Suppressor macrophage treated with lipopolysaccharide for 1 hour (primary cell): ENCODE results near the gene IL17RE.
"Not testable (repeated sequence)": the region's sequence is repeated elsewhere in the genome, so short reads cannot be mapped to it uniquely, and the experiment has no call there.

ENCODE experiments used
- DNase-seq, 3 donors: peaks; one replicate each; pipeline ENCODE4 v3.0.0-alpha.2; 2020 to 2022

IL17RE gene

DNA sequence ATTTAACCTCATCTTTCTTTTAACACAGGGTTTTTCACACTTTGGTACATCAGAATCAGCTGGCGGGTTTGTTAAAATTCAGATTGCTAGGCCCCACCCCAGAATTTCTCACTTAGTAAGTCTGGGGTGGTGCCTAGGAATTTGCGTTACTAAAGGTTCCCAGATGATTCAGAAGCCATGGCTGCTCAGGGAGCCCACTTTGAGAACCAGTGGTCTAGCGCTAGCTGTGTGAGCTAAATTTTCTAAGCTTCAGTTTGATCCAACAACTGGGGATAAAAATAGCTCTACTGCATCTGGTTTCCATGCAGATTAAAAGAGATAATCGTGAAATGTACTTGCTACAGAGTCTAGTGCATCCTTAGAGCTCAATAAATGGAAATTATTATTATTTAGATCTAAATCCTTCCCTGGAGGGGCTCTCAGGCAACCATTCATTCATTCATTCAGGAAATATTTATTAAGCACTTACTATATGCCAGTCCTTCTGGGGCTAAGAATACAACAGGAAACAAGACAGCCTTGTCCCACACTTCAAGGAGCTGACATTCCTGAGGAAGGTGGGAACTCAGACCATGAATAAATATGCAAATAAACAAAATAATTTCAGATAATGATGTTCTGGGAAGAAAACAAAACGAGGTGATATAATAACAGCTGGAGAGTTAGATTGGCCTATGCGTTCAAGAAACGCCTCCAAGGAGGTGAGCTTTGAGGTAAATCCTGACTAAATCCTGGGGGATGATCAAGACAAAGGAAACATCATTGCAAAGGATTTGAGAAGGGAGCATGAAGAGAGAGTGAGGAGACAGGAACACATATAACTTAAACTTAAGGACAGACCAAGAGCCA is 18.7 kb upstream of the IL17RE start:
- no peak for DNase-seq

DNA sequence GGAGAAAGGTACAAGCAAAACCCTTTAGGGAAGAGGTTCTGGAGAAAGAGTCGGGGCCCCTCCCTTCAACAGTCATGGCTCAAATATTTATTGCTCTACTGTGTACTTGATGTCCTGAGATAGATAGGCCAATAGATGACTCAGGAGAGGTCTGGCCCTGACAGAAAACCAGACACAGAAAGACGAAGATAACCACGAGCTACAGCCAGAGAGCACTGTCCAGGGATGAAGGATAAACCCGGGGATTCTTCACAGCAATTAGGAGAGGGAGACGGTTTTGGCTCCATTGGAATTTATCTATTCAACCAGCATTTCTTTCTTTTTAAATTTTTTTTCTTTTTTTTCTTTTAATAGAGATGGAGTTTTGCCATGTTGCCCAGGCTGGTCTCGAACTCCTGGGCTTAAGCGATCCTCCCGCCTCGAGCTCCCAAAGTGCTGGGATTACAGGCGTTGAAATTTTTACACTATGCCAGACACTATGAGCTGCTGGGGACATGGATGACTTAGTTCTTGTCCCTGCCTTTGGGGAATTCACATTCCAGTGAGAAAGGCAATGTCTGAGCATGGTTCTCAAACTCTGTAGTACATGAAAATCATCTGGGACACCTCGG is 18.0 kb upstream of the IL17RE start:
- no peak for DNase-seq

DNA sequence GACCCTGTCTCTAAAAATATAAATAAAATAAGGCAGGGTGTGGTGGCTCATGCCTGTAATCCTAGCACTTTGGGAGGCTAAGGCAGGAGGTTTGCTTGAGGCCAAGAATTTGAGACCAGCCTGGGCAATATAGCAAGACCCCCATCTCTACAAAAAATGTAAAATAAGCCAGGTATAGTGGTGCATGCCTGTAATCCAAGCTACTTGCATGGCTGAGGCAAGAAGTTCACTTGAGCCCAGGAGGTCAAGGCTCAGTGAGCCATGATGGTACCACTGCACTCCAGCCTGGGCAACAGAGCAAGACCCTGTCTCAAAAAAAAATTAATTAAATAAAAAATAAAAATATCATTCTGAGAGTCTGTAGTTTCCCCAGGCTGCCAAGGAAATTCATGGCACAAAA is 16.3 kb upstream of the IL17RE start:
- no peak for DNase-seq

DNA sequence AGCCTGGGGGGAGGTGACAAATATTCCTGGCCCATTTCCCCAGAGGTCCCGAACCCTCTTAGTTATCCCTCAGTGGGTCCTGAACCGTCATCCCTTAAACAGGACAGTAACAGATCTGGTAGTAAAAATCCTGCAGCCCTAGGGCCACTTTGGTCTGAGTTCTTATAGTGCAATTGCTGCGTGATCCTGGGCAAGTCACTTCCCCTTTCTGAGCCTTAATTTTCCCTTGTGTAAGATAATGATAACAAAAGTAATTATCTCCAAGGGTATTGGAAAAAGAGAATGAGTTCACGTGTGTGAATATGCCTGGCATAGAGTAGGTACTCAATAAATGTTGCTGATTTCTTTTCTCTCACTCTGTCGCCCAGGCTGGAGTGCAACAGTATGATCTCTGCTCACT is 15.2 kb upstream of the IL17RE start:
- peak; percentile 11 to 25 (median 15) for DNase-seq

DNA sequence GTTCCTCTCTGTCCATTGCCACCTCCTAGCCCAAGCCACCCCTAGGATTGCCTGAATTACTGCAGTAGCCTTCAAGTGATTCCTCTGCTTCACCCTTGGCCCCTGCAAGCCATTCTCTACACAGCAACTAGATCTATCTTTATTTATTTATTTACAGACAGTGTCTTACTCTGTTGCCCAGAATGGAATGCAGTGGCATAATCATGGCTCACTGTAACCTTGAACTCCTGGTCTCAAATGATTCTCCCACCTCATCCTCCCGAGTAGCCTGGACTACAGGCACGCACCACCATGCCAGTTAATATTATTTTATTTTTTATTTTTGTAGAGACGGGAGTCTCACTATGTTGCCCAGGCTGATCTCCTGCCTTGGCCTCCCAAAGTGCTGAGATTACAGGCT is 14.1 kb upstream of the IL17RE start:
- DNase-seq = no peak

DNA sequence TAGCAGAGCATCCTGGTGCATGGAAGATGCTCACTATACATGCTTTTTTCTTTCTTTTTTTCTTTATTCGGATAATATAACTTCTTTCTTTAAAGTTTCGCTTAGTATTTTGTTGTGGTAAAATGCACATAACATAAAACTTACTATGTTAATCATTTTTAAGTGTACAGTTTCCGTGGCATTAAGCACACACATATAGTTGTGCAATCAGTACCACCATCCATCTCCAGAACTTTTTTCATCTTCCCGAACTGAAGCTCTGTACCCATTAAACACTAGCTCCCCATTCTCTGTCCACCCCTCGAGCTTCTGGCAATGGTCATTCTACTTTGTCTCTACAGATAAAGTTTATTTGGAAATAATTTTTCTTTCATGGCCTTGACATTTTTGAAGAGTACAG is 13.2 kb upstream of the IL17RE start:
- DNase-seq = no peak

DNA sequence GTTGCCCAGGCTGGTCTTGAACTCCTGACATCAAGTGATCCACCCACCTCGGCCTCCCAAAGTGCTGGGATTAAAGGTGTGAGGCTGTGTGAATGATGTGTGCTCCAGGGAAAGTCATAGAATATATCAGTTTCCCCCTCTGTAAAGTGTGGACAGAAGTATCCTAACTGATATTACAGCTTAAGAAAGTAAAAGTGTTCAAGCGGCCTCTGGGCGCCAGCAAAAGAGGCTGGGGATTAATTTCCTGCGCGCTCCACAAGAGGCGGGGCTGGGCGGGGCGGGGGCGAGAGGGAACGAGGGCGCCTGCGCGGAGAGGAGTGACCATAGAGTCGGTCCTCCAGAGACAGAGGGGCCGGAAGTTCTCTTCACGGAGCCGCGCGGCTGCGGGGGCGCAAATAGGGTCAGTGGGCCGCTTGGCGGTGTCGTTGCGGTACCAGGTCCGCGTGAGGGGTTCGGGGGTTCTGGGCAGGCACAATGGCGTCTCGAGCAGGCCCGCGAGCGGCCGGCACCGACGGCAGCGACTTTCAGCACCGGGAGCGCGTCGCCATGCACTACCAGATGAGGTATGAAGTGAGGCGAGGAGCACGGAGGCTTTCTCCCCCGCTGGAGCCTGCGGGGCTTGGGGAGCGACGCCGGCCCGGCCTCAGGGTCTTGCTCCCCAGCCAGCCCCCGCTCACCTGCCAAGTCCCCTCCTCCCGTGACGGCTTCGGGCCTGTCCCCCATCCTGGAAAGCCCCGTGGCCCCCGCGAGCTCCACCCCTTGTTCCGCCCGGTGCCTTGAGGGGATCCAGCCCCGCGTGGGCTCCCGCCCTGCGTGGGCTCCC is 12.2 kb upstream of the IL17RE start, which contains the start of gene JAGN1:
Gene JAGN1, plus strand, starts transcription at position 362 of the 823 bp plus-strand sequence. Its CDS starts 113 bp downstream, at position 475.
- DNase-seq = peak; percentile 92 to 95 (median 95)

DNA sequence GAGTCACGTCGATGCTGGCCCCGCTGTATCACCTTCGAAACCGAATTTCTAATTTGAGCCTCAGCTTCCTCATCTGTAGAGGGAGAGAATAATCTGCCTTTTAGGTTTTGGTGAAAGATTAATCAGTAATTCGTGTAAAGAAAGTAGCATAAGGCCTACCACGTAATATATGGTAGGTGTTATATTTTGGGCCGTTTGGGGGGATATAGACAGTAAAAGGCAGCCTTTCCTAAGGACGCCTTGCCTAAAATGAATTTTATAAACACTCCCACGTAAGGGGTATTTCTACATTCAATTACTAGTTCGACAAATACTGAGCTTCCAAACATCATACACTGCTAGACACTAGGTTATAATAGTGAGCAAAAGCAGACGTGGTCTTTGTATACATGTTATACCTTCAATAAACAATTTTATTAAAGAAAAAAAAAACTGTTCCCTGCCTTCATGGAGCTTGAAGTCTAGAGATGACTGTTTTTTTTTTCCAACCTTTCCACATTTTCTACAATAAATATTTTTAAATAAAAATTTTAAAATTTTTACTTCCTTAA is 11.5 kb upstream of the IL17RE start:
- peak in 1 of 3 donors; percentile 14 for DNase-seq

DNA sequence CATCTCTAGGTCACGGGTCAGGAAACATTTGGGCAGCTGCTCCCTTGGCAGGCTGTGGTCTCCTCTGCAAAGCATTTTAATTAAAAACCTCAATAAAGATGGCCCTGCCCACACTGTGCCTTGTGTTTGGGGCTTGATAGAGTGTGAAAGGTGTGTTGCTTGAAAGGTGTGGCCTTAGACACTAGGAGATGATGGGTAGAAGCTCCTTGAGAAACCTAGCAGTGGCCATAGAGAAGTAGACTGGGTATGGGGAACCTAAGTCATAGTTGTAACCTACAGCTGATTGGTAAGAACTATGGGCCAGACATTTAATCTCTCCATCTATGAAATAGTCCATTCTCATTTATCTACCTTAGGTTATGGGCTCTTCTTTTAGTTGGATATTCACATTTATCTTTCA is 8.9 kb upstream of the IL17RE start:
- DNase-seq = no peak

DNA sequence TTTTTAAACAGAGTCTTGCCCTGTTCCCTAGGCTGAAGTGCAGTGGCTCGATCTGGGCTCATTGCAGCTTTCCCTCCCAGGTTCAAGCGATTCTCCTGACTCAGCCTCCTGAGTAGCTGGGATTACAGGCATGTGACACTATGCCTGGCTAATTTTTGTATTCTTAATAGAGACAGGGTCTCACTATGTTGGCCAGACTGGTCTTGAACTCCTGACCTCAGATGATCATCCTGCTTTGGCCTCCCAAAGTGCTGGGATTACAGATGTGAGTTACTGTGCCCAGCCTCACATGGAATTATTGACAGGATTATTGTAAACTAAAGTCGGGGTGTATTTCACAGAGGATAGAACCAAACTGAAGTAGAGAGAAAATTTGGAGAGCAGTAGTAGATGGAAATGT is 6.9 kb upstream of the IL17RE start:
- not testable (repeated sequence) for DNase-seq

DNA sequence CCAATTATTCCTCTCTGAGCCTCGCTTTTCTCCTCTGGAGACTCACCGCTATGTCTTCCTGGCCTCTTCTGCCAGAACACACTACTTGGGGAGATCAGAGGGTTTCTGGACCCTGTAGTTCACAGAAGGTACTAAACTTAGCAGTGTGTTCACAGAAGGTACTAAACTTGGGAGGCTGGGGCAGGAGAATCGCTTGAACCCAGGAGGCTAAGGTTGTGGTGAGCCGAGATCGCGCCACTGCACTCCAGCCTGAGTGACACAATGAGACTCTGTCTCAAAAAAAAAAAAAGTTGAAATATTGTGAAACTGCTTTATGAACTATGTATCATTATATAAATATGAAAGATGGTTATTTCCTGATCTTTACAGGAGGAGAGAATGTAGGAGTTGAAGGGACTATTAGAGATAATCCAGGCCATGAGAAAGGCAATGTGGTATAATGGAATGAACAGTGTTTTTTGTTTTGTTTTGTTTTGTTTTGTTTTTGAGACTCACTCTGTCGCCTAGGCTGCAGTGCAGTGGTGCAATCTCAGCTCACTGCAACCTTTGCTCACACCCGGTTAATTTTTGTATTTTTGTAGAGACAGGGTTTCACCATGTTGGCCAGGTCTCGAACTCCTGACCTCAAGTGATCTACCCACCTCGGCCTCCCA is 5.8 kb upstream of the IL17RE start:
- not testable (repeated sequence) for DNase-seq

DNA sequence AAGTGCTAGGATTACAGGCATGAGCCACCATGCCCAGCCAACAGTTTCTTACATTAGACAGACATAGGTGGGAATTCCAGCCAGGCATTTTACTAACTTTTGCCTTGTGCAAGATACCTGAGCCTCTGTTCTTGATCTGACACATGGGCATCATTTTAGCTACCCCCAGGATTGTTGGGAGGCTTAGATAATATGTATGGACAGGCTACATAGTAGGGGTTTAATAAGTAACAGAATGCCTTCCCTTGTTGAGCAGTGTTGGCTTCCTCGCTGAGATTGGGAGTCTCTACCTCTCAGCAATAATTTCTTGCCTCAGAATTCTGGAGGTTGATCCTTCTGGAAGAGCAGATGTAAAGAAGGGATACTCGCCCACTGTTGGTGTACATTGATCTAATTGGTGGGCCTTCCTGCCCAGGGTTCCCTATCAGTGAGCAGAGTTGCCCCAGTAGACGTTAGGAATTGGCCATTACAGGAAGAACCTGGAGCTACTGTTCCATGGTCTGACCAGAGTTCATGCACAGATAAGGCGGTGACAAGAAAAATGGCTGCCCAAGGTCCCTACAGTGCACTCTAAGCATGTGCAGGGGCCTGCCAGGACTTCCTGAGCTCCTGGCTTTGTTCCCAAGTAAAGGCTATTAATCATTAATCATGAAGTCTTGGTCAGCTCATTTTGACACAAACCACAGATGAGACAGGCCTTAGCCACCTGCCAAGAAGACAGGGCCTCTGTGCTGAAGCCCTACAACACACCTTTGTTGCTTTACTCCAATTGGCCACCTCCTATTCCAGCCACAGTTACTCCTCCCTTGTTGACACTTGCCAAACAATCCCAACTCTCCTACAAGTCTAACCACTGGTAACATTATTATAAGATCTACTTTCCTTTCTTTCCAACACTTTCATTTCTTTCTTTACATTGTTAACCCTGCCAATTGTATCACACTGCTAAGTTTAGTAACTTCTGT is 5.0 kb upstream of the IL17RE start:
- DNase-seq = no peak

DNA sequence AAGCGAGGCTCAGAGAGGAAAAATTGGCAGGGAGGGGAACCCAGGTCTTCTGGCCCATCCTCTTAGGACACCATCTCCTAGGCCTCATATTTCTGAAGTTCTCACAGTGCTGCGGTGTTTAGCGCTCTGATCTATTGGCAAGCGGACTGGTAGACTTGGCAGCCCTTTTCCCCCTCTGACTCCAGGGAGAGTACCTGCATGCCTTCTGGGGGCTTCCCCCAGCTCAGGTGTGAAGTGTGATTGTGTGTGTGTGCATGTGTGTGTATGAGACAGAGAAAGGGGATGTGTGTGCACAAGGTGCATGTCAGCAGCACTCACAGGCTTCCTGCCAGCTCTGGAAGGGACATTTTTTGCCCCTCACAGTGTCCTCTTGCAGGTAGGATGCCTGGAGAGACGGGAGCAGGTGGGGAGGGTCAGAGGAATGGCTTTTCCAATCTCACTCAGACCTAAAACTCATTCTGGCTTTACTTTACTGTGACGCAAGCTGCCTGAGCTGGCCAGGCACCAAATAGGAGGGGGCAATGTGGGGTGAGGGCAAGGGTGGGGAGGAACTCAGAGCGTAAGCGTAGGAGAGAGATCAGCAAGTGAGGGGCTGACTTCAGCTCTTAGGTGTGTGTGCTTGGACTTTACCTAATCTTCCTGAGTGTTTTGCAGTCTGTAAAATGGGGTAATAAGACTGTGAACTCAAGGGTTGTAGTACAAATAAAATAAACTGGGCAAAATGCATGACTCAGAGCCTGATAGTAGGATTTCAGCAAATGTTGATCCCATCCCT is 4.0 kb upstream of the IL17RE start:
- no peak for DNase-seq

DNA sequence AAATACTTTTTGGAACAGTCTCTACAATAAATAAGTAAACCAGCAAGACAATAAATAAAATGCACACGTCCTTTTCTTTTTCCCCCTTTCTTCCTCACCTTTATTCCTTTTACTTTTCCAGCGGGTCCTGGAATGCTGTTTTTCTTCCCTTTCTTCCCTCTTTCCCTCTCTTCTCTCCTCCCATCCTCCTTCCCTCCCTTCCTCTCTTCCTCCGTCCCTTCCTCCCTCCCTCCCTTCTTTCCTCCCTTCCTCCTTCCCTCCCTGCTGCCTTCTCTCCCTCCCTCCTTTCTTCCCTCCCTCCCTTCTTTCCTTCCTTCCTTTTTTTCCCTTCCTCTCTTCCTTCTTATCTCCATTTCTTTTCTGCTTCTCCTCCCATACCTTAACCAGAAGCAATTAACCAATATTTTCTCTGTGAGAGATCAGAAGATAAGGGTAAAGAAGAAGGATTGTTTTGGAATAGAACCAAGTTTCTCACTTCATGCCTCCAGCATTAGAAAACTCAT is 3.3 kb upstream of the IL17RE start:
- no peak for DNase-seq

DNA sequence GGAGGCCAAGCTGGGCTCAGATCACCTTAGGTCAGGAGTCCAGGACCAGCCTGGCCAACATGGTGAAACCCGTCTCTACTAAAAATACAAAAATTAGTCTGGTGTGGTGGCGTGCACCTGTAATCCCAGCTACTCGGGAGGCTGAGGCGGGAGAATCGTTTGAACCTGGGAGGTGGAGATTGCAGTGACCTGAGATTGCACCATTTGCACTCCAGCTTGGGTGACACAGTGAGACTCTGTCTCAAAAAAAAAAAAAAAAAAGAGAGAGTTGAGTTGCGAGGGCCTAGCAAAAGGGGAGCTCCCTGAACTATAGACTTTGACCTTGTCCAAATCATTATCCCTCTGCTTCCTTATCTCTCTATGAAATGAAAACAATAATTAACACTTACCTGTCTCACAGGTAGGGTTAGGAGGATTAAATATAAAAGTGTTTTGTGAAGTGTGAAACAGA is 1.7 kb upstream of the IL17RE start:
- DNase-seq = not testable (repeated sequence)

DNA sequence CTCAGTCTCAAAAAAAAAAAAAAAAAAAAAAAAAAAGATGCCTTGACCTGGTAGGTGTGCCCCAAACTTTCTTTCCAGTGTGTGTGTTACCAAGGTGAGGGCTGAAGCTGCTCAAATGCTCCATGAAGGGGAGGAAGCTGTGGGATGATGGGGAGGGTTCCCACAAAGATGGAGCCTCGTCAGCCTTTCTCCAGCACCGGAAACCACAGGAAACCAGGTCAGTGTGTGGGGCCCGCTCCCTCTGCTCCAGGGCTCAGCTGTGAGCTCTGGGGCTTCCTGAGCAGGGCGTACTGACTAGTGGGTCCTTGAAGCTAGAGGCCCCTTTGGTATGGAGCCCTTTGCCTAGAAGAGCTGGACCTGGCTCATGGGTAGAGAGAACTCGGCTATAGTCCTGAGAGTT is 681 bp upstream of the IL17RE start:
- no peak for DNase-seq

DNA sequence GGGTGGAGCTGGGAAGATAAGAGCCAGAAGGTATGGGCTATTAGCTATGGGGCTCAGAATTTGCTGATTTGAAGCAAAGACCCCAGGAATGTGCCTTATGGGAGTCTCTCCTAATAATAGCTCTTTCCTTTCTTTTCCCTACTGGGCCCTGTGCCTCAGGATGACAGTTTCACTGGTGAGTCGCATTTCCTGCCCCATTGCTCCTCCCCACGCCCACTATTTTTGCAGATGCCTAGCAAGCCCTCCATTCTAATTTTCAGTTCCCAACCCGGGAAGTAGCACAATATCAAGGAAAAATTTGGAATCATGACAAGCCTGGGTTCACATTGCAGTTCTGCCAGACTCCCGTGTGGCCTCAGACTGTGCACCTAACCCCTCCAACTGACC is 583 bp downstream of the IL17RE start:
- DNase-seq = peak; percentile 62 to 67 (median 65)

DNA sequence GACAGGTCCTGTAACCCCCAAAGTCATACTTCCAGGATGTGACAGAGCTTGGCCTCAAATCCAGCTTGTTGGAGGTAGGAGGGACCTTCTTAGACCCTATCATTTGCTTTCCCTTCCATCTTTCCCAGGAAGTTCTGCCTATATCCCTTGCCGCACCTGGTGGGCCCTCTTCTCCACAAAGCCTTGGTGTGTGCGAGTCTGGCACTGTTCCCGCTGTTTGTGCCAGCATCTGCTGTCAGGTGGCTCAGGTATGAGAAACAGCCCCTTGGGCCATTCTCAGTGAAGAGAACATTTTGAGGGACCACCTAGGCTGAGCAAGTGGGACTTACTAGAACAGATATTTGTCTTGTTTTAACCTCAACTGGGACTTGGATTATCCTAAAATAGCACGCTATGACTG is 1.3 kb downstream of the IL17RE start:
- DNase-seq = no peak

DNA sequence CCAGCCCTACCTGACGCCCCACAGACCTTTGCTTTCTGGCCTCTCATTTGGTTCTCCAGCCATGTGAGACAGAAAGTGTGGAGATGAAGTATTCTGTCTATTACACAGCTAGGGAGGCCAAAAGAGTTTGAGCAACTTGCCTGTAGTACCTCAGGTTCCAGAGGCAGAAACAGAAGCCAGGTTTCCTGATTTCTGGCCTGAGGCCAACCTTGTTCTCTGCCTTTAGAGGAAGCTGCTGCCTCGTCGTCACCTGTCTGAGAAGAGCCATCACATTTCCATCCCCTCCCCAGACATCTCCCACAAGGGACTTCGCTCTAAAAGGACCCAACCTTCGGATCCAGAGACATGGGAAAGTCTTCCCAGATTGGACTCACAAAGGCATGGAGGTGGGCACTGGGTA is 3.8 kb downstream of the IL17RE start:
- DNase-seq = no peak

DNA sequence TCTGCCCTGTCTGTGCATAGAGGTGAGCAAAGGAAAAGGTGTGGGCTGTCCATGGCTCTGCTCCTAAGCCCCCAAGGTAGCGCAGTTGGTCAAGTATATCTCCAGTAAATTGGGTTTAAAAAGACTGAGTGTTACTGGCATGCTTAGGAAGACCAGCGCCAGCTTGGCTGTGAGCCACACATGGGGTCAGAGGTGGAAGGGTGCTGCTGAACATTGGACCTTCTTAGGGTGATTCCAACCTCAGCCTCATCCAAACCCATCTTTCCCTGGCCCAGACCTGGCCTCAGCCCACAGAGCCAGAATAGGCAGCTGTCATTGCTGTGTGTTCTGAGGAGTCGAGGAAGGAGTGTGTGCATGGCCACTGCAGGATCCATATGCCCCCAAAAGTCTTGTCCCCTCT is 5.6 kb downstream of the IL17RE start:
- no peak for DNase-seq
